HG03066 (cell line): ENCODE results near the gene LRRC4C.
A peak's percentile ranks its signal among the peaks of the same experiment; 100 is the strongest.
"Not testable (repeated sequence)": the region's sequence is repeated elsewhere in the genome, so short reads cannot be mapped to it uniquely, and the experiment has no call there.

Experiments used
- ATAC-seq: cut with Tn5 transposase; IDR thresholded peaks from one replicate; pipeline ENCODE4 v1.9.1; 2021; ENCODE audit warnings: low read depth; ENCODE audit not compliant: unreplicated experiment

LRRC4C gene

GRCh38 chr11:40219401-40219800, 1240.1 kb downstream of the LRRC4C start:
- ATAC-seq = no peak

- no peak for ATAC-seq
Measured at GRCh38 chr11:40215556-40215955, 1243.9 kb downstream of the LRRC4C start.

GRCh38 chr11:40207416-40207815, 1252.0 kb downstream of the LRRC4C start:
- ATAC-seq = no peak

- ATAC-seq = no peak
Measured at GRCh38 chr11:40204228-40204627, 1255.2 kb downstream of the LRRC4C start.

- ATAC-seq = no peak
Measured at GRCh38 chr11:40203606-40204005, 1255.8 kb downstream of the LRRC4C start.

- no peak for ATAC-seq
Measured at GRCh38 chr11:40202589-40203270, 1256.7 kb downstream of the LRRC4C start.

GRCh38 chr11:40192590-40192989, 1266.9 kb downstream of the LRRC4C start:
- not testable (repeated sequence) for ATAC-seq

- no peak for ATAC-seq
Measured at GRCh38 chr11:40190294-40190693, 1269.2 kb downstream of the LRRC4C start.

- ATAC-seq = no peak
Measured at GRCh38 chr11:40188848-40189247, 1270.6 kb downstream of the LRRC4C start.

- no peak for ATAC-seq
Measured at GRCh38 chr11:40187295-40187694, 1272.2 kb downstream of the LRRC4C start.

GRCh38 chr11:40186437-40187263, 1272.8 kb downstream of the LRRC4C start:
- no peak for ATAC-seq

- no peak for ATAC-seq
Measured at GRCh38 chr11:40185793-40186192, 1273.7 kb downstream of the LRRC4C start.

GRCh38 chr11:40183073-40184064, 1276.1 kb downstream of the LRRC4C start:
- ATAC-seq = peak; percentile 90

- no peak for ATAC-seq
Measured at GRCh38 chr11:40179541-40179940, 1279.9 kb downstream of the LRRC4C start.

- ATAC-seq = no peak
Measured at GRCh38 chr11:40178470-40178869, 1281.0 kb downstream of the LRRC4C start.

GRCh38 chr11:40175980-40176379, 1283.5 kb downstream of the LRRC4C start:
- no peak for ATAC-seq

GRCh38 chr11:40170078-40170477, 1289.4 kb downstream of the LRRC4C start:
- ATAC-seq = peak; percentile 39

GRCh38 chr11:40168414-40168813, 1291.0 kb downstream of the LRRC4C start:
- peak; percentile 97 for ATAC-seq

- not testable (repeated sequence) for ATAC-seq
Measured at GRCh38 chr11:40167805-40168204, 1291.6 kb downstream of the LRRC4C start.

GRCh38 chr11:40166892-40167291, 1292.6 kb downstream of the LRRC4C start:
- ATAC-seq = no peak
